H1 (cell line): ENCODE data around the gene RPS6KL1. TPM values are rescaled to one million over a fixed set of nuclear protein-coding genes. Genes with fewer than 3 reads are reported as not detected.

Experiments
- SRF ChIP-seq: IDR thresholded peaks from 2 replicates; pipeline ENCODE4 v1.6.1; 2011; ENCODE audit warnings: mild to moderate bottlenecking, low read depth, low read length, moderate library complexity
- polyA plus RNA-seq, 7 experiments: library from polyadenylated mRNA; depleted of rRNA in 3 of 7; stranded (reverse) in 5 of 7; unstranded in 2 of 7; fragments of >200 nt in 5 of 7; fragments of 200-250 nt in 2 of 7; gene quantifications; 1 replicate in 5 of 7; 2 replicates in 1 of 7; 4 replicates in 1 of 7; pipeline versions ENCODE4 v1.2.1 to v1.2.3, GENCODE V29; 2011 to 2013; ENCODE audit warnings: missing spikeins in 2 of 7, mixed read lengths in 2 of 7
- total RNA-seq: library from RNA; stranded (reverse); fragmentation: NEBNext Ultra II Directional; extraction: Animal tissue kit (Norgen Biotek cat#: 25700); gene quantifications from 2 replicates; pipeline ENCODE4 v1.2.1, GENCODE V29; 2021

RPS6KL1 gene
- total and polyA plus RNA-seq, 2 of the 8 experiments (the other 6 are each of a cell fraction or from before 2014, with no cell fraction given): 9.8 to 13.8 TPM

- no peak for TF ChIP-seq SRF
- TF ChIP-seq, all 59 proteins: peak for 9
Observed at GRCh38 chr14:74945852-74946658, 23.0 kb upstream of the RPS6KL1 start (continued).
